Gastroesophageal sphincter (tissue), 4 donors: ENCODE results near the gene CCDC61. TPM values are rescaled to one million over a fixed set of nuclear protein-coding genes. Genes with fewer than 3 reads are reported as not detected.

Experiments
- ATAC-seq: fragments of 150-250 bp; one replicate; pipeline ENCODE4 v1.9.1; 2016; ENCODE audit warnings: mild to moderate bottlenecking, moderate library complexity
- H3K27ac ChIP-seq, 4 donors: fragments of 200-600 bp; sonication (generic) in 3 of 4; 1 replicate in 3 of 4; 2 replicates in 1 of 4; pipeline ENCODE4 v1.5.1; 2016 to 2019
- H3K27me3 ChIP-seq: fragments of 200-600 bp; sonication (generic); one replicate; pipeline ENCODE4 v1.5.1; 2019
- H3K36me3 ChIP-seq, 2 donors: fragments of 200-600 bp; sonication (generic); one replicate each; pipeline ENCODE4 v1.5.1; 2019; ENCODE audit warnings: control low read depth in 1 of 2
- H3K4me1 ChIP-seq, 3 donors: fragments of 200-600 bp; sonication (generic); 1 replicate in 2 of 3; 2 replicates in 1 of 3; pipeline ENCODE4 v1.5.1; 2016 to 2019; ENCODE audit warnings: control low read depth in 2 of 3
- H3K4me3 ChIP-seq, 2 donors: fragments of 200-600 bp; sonication (generic); one replicate each; pipeline ENCODE4 v1.5.1; 2019; ENCODE audit warnings: mild to moderate bottlenecking in 1 of 2, moderate library complexity in 1 of 2
- H3K9me3 ChIP-seq, 3 donors: fragments of 200-600 bp; sonication (generic); one replicate each; pipeline ENCODE4 v1.5.1; 2017 to 2019; ENCODE audit warnings: control low read depth in 2 of 3
- CTCF ChIP-seq, 4 experiments: fragments of 200-600 bp in 2 of 4; fragments of 450-650 bp in 2 of 4; sonication (generic) in 1 of 4; IDR thresholded peaks; one replicate each; pipeline ENCODE4 v1.5.1; 2017 to 2019; ENCODE audit warnings: antibody characterized with exemption in 4 of 4, mild to moderate bottlenecking in 2 of 4, moderate library complexity in 2 of 4
- EP300 ChIP-seq: sonication (generic); formaldehyde crosslinking; IDR thresholded peaks from one replicate; pipeline ENCODE4 v1.6.1; 2017; ENCODE audit warnings: antibody characterized with exemption, mild to moderate bottlenecking
- POLR2A ChIP-seq, 2 donors: fragments of 450-650 bp; IDR thresholded peaks; one replicate each; pipeline ENCODE4 v1.6.1; 2017; ENCODE audit warnings: antibody characterized with exemption in 2 of 2, mild to moderate bottlenecking in 2 of 2, moderate library complexity in 1 of 2
- POLR2AphosphoS5 ChIP-seq: sonication (generic); formaldehyde crosslinking; IDR thresholded peaks from one replicate; pipeline ENCODE4 v1.6.1; 2017; ENCODE audit warnings: antibody characterized with exemption
- WGBS, 2 donors: methylation state at CpG; one replicate each; pipeline ENCODE4 v1.1.5; 2018; ENCODE audit warnings: low coverage in 1 of 2; 5-methylcytosine and 5-hydroxymethylcytosine counted together
- total RNA-seq, 4 donors: library from RNA; depleted of rRNA; stranded (reverse); fragments of >200 nt; gene quantifications; one replicate each; pipeline ENCODE4 v1.1.0, GENCODE V29; 2016

CCDC61 gene
- total RNA-seq, 4 donors from 2014 or later = 4.2 to 9.4 (median 6.4) TPM

- WGBS, 2 donors = 62 to 70% methylated on average over 6 to 7 of the region's 11 CpGs
- Histone ChIP-seq H3K36me3 (peaks cover 0 to 15% of the 10 kb centered on the region in 2 donors), H3K4me3 (no peak overlapping the region), H3K9me3 (no peaks in the 10 kb centered on the region), H3K27me3 (peaks cover 49% of the 10 kb centered on the region), H3K4me1 (peaks cover 0 to 6% (median 0%) of the 10 kb centered on the region in 3 donors), H3K27ac (no peak overlapping the region)
- no peak for ATAC-seq
- no peak for TF ChIP-seq POLR2AphosphoS5
- TF ChIP-seq CTCF (IDR thresholded peaks at IDR 0.05) = no peak
- no peak for TF ChIP-seq POLR2A (IDR thresholded peaks at IDR 0.05)
- no peak for TF ChIP-seq EP300
These were observed 26.3 kb downstream of the CCDC61 start for GRCh38 chr19:46021531-46022041.

GRCh38 chr19:46022061-46022430 lies 26.8 kb downstream of the CCDC61 start:
- peaks cover 53% of the 10 kb centered on the region for H3K27me3 ChIP-seq
- no peaks in the 10 kb centered on the region for H3K9me3 ChIP-seq
- peaks cover 0 to 2% (median 0%) of the 10 kb centered on the region in 3 donors for H3K4me1 ChIP-seq
- no peak overlapping the region for H3K27ac ChIP-seq
- H3K4me3 ChIP-seq = no peak overlapping the region
- H3K36me3 ChIP-seq = peaks cover 0 to 17% of the 10 kb centered on the region in 2 donors
- no peak for TF ChIP-seq CTCF (IDR thresholded peaks at IDR 0.05)
- TF ChIP-seq POLR2AphosphoS5 = no peak
- no peak for TF ChIP-seq POLR2A (IDR thresholded peaks at IDR 0.05)
- no peak for TF ChIP-seq EP300
- WGBS, 2 donors = no CpG with 5 or more reads among the region's 12 CpGs
- ATAC-seq = no peak

GRCh38 chr19:46022431-46023310 lies 27.4 kb downstream of the CCDC61 start, which contains the start of gene PGLYRP1:
Gene PGLYRP1 (minus strand): TSS chr19:46023053. CDS start chr19:46023021, 32 bp downstream.
- Histone ChIP-seq H3K9me3 (no peaks in the 10 kb centered on the region), H3K36me3 (peaks cover 0 to 14% of the 10 kb centered on the region in 2 donors), H3K4me1 (no peaks in the 10 kb centered on the region), H3K27ac (no peak within 1 kb of the TSS), H3K27me3 (peaks cover 58% of the 10 kb centered on the region), H3K4me3 (no peak within 1 kb of the TSS)
- TF ChIP-seq EP300 (no peak), CTCF (IDR thresholded peaks at IDR 0.05) (no peak), POLR2A (IDR thresholded peaks at IDR 0.05) (no peak), POLR2AphosphoS5 (no peak)
- WGBS, 2 donors = no CpG with 5 or more reads among the region's 47 CpGs
- ATAC-seq = no peak

GRCh38 chr19:46023311-46023779 lies 28.1 kb downstream of the CCDC61 start:
- 64 to 93% methylated on average over 4 to 5 of the region's 11 CpGs for WGBS, 2 donors
- no peak for ATAC-seq
- H3K4me3 ChIP-seq = no peak overlapping the region
- H3K27ac ChIP-seq = no peak overlapping the region
- no peaks in the 10 kb centered on the region for H3K4me1 ChIP-seq
- TF ChIP-seq POLR2AphosphoS5 (no peak), POLR2A (IDR thresholded peaks at IDR 0.05) (no peak), CTCF (IDR thresholded peaks at IDR 0.05) (no peak), EP300 (no peak)
- no peaks in the 10 kb centered on the region for H3K9me3 ChIP-seq
- peaks cover 0 to 8% of the 10 kb centered on the region in 2 donors for H3K36me3 ChIP-seq
- peaks cover 65% of the 10 kb centered on the region for H3K27me3 ChIP-seq
